ENCODE results near the gene RNU1-2. TPM values are rescaled to one million over a fixed set of nuclear protein-coding genes. Genes with fewer than 3 reads are reported as not detected.
"Not testable (repeated sequence)": the region's sequence is repeated elsewhere in the genome, so short reads cannot be mapped to it uniquely, and the experiment has no call there.

Gene RNU1-2
- polyA plus RNA-seq, 1 donor = 1.9 TPM

DNA sequence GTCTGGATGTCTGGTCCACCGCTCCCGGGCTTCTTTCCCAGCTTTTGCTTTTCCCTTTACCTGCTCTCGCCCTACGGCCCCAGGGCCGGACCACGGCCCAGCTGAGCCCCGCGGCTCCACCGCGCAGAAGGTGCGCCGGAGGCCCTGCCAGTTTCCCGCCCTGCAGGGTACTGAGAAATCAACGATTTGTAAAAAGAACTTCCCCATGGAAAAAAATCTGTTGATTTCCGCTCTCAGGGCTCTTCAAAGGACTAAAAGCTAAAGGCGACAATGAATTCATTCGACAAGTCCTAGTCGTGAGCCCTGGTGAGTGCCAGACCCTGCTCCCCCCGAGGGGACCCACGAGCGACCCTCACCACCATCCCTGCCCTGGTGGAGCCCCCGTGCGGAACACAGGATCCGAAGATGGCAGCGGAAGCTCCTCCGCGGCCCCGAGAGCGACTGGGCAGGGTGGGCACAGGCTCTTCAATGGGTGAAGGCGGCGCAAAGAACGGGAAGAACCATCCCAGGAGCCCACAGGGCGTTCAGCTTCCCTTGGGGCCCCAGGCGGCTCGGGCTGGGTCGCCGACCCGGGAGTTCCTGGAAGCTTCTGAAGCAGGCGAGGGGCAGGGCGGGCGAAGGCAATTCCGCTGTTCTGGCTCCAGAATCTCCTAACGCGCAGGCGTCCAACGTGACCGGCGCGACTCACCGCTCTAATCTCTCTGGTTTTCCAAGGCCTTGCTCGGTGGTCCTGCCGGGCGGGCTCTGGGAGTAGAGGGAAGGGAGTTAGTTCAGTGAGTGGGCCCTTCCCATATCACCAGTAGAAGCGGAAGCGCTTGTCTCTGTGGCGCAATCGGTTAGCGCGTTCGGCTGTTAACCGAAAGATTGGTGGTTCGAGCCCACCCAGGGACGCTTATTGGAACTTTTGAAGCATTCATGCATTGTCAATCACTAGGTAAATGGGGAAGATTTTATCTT lies 6.6 kb upstream of the RNU1-2 start:
- DNase-seq = peak; percentile 90

DNA sequence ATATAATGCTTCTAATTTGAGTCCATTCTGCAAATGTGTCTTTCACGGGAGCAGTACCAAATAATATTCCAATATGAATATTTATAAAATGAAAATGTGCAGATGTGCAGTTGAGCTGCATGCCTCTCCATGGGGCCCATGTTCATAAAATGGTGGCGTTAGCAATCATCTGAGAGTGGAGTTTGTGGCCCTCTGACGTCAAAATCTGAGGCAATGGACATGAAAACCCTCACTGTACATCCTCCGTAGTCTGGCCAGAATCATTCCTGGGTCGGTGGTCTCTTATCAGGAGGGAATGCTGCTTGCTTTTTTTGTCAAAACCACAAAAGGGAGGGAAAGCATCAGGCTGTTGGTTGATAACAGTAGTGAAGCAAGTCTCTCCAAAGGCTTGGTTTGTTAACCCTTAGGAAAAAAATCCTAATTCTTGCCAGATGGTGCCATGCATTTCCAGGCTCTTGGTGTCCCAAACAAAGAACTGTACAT lies 5.2 kb upstream of the RNU1-2 start:
- DNase-seq = not testable (repeated sequence)

DNA sequence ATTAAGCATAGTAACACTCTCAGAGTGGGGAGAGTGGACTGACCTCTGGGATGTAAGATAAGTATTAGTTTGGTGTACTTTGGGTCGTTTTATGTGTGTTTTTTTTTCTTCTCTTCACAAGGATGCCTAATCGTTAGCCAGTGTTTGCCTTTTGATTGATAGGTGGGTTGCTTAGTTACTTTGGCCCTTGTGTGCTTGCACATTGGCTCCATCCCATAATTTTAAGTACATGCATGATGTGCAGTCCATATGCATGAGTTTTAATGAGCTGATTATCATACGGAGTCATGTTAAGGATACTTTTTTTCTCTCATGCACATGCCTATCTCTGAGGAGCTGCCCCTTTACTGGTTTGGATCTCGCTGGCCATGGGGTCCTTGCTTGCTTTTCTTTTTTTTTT lies 4.7 kb upstream of the RNU1-2 start:
- not testable (repeated sequence) for DNase-seq

DNA sequence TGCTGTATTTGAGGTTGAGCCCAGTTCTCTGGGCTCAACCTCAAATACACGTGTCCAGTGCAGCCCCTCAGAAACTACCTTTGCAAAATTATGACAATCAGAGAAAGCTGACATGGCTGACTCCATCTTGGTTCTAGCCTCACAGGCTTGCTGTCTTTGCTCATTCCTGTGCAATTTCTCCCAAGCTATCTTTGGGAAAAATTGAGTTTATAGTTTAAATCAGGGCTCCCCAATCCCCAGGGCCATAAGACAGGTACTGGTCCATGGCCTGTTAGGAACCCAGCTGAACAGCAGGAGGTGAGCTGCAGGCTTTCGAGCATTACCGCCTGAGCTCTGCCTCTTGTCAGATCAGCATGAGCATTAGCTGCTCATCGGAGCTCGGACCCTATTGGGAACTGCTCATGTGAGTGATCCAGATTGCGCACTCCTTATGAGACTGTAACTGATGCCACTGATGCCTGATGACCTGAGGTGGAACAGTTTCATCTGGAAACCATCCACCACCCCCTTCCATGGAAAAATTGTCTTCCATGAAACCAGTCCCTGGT lies 2.7 kb upstream of the RNU1-2 start:
- not testable (repeated sequence) for DNase-seq

DNA sequence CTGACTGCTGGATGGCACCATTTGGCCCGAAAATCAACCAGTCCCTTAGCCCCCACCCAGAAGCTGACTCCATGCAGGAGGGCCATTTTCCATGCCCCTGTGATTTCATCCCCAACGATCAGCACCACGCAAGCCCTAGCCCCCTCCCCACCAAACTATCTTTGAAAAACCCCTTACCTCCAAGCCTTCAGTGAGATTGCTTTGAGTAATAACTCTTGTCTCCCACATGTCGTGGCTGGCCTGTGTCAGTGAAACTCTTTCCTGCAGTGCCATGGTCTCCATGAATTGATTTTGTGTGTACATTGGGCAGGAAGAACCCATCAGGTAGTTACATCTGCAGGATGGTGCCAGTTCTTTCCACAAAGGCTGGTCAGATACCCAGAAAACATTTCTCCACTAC lies 2.0 kb upstream of the RNU1-2 start:
- not testable (repeated sequence) for DNase-seq

DNA sequence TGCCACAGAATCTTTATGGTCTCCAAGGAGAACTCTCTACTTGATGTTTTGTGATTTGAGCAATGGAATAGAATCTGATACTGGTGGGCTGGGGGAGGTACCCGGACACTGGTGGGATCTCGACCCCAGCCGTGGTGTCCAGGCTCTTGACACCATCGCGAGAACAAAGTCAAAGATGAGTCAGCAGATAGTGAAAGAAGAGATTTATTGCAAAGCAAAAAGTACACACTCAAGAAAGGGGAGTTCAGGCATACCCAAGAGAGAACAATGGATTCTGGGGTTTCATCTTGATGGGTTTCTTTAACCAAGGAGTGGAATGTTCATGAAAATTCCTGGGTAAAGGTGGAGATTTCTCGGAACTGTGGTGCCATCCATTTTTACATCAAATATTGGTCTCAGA lies 1.4 kb upstream of the RNU1-2 start:
- not testable (repeated sequence) for DNase-seq

DNA sequence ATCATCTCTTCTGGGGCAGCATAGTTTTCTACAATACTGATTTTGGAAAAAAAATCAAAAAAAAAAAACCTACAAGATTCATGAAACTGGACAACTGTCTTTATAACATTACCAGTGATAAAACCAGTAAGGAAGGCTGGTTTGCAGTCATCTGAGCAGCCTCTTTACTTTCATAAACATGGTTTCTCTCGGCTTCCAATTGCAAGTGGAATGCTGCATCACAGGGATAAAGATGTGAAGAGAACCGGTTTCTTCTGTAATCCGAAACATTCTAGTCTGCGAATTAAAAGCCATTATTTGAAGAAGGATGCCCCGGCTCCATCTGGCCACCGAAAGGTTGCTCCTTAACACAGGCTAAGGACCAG lies 565 bp upstream of the RNU1-2 start:
- DNase-seq = not testable (repeated sequence)

DNA sequence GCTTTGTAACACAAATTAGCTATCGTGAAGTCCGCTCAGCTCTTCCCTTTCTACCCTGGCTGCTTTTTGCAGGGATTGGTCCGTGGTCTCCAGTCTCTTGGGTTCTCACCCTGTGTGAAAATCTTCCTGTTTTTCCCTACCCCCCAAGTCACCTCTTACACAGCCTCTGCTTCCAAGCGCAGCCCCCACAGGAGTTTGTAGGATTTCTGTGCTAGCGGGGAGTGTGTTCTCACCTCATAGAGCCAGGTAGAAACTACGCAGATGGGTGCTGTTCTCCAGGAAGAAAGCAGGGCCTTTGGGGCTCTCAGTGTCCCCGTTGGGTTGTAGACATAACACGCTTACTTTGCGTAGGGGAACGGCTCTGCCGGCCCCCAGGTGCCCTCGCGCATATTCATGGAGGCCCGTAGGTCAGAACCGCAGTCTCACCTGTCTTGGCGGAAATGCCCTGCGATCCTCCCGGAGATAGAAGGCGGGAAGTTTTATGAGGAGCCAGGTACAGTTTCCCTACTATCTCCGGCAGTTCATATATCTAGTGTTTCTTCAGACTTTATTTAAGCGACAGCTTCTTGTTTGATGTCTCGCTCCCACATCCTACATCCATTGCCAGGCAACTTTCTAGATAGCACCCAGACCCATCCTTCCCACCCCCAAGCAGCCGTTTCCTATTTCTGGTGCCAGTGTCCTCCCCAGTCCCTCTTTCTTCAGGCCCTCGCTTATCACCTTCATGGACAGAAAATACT lies 706 bp downstream of the RNU1-2 start:
- not testable (repeated sequence) for DNase-seq

DNA sequence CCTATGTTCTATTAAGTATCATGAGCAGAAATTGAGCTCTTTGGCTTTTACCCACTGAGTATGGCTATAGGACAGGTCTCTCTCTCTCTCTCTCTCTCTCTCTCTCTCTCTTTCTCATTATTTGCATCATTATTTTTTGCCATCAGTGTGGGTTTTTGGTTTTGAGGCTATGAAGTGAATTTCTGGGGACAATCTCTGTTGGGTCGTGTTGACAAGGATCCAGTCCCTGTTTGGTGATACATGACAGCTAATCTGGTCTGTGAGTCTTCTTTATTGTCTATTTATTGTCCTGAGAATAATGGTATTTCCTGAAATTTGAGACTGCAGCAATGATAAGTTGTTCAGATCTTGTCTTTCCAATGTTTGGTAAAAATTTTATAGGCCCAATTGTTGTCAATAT lies 1.9 kb downstream of the RNU1-2 start:
- DNase-seq = not testable (repeated sequence)

DNA sequence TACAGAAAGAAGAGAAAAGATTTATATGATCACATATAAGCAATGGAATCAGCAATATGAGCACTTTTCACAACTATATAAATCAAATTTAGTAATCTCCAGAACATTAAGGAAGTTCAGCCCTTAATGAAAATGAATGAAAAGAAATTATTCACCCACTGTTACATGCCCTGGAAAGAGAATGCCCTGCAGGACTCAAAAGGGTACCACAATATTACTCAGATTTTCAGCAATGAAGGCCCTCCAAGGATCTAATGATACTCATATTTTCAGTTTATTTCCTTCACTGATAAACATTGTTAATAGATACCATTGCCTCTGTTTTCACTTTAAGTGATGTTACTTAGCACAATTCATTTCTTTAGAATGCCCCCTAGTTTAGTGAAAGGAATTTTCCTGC lies 2.5 kb downstream of the RNU1-2 start:
- DNase-seq = not testable (repeated sequence)

DNA sequence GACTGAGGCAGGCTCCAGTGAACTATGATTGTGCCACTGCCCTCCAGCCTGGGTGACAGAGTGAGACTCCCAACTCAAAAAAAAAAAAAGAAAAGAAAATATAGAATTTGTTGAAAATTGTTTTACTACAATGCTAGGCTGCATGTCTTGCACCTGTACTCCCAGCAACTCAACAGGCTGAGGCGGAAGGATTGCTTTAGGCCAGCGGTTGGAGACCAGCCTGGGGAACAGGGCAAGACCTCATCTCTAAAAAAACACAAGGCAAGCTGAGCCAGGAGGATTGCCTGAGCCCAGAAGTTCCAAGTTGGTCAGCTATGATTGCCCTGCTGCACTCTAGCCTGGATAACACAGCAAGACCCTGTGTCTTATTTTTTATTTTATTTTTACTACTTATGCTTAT lies 3.2 kb downstream of the RNU1-2 start:
- not testable (repeated sequence) for DNase-seq

DNA sequence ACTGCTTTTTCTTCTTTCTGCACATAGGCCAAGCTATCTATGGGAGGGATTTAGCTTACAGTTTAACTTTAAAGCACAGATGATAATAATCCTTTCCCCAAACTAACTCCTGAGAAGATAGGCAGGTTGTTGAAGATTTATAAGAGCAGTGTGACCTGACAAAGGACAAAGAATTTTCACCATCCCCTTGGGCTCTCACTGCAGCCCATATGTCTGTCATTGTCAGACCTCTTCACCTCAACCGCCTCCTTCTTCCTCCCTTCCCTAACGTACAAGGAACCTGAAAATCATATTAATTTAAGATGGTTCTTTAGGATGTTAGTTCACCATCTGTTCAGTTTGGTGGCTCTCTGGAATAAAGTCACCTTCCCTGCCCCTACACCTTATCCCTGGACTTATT lies 5.0 kb downstream of the RNU1-2 start:
- DNase-seq = no peak

DNA sequence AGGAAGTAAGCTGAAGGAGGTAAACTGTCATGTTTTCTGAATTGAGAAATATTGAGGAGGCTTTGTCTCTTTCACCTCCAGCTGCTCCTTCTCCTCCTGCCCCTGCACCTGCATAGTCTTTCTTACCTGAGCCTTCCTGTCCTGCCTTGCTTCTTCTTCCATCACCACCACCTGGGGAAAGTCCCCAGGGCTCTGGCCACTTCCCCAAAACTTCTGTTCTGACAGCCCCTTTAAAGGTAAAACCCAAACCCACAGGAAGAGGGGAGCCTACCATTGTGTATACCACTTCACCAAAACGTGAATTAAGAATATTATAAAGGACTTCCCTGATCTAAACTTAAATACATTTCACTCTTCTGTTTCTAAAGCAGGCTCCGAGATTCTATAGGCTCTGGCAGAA lies 5.6 kb downstream of the RNU1-2 start:
- DNase-seq = not testable (repeated sequence)

DNA sequence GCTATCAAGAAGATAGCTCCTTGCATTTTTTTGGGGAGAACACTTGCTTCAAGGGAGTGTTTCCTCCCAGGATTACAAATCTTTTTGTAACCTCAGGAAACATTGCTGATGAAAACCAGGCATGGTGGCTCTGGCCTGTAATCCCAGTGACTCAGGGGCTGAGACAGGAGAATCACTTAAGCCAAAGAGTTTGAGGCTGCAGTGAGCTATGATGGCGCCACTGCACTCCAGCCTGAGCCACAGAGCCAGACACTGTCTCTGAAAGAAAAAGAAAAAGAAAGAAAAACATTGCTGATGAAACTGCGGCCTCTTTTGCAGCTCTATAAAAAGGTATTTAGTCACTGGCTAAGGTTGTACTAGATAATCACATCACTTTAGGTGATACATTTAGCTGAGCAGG lies 7.3 kb downstream of the RNU1-2 start:
- no peak for DNase-seq

DNA sequence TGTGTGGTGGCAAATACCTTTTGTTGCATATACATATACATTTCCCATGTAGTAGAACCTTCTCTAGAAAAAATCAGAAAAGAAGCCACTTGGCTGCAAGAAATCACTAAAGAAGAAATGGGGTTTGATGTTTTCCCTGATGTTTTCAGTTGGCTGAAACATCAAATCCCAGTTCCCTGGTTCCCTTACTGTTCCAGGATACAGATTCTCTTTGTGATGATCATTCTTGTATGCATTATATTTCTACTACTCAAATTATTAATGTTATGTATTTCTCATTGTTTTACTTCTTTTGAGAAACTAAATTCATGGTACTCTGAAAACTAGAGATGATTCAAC lies 7.6 kb downstream of the RNU1-2 start:
- no peak for DNase-seq

DNA sequence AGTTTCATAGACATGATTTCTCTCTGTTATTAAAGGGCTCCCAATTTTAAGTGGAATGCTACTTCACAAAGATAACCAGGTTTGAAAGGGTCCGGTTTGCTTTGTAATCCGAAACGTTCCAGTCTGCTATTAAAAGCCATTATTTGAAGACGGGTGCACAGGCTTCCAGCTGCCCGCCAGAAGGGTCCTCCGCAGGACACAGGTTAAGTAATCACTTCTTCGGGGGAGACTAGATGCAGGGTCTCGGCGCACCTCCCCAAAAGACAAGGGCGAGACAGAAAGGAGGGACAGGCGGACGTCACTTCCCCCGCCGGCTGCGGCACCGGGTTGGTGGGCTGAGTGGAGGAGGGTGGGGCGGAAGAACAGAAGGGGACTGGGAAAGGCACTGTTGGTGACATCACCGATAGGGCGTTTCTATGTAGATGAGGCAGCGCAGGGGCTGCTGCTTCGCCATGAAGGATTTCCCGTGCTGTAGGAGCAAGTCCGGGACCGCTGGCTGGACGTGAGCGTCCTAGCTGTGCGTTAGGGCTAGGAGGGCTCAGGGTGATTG lies 8.9 kb downstream of the RNU1-2 start:
- peak; percentile 100 for DNase-seq

DNA sequence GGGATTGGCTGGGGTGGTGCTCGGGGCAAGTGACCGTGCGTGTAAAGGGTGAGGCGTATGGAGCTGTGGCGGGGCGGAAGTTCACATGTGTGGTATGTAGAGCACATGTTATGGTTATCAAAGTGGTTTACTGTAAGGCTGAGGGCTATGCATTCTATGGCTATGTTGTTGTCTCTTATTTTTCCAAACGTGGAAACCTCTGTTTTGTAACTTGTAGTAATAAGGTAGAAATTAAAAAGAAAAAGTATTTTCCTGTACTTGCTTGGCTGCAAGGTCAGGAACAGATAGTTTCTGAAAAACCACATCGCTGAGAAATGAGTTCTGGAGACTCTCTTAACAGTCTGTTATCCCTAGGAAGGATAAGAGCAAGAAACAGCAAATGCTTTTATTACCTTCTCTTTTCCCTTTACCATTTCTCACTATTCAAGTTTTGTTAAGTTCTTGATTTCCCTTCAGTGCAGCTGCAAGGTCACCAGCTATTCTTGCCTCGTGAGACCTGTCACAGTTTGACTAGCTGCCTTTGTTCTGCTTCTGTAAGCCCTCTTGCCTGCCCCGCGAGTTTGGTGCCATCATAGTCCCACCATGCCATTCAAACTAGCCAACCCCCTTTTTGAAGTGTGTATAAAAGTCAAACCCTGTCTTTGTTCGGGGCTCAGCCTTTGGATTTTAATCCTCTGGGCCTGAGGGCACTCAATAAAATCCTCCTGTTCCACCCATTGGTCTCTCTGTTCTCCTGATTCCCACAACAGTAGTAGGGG lies 9.5 kb downstream of the RNU1-2 start:
- DNase-seq = no peak

DNA sequence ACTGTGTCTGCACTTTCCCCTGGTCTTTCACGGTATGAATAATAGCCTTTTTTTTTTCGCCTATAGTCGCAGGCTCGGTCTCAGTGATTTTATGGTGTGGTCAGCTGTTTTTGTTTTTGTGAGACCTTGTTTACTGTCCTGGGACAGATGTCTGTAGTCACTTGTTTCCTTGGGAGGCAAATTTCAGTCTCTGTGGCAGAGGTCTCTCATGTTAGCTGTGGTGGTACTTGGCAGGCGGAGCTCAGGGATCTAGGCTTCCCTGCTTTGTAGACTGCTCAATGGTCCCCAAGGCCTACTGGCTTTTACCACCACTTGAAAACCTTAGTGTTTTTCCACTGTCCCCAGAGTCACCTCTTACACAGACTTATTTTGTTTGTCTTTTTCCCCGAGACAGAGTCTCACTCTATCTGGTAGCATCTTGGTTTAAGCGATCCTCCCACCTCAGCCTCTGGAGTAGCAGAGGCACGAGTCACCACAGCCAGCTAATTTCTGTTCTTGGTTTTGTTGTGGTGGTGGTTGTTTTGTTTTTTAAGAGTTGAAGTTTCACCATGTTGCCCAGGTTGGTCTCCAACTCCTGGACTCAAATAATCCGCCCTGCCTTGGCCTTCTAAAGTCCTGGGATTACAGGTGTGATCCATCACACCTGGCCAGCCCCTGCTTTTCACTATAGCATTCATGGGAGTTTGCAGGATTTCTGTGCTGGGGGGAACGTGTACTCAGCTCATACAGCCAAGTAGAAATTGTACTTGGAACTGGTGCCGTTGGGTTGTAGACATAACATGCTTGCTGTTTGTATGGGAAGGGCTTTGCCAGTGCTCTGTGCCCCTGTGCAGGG lies 10.3 kb downstream of the RNU1-2 start:
- DNase-seq = no peak

DNA sequence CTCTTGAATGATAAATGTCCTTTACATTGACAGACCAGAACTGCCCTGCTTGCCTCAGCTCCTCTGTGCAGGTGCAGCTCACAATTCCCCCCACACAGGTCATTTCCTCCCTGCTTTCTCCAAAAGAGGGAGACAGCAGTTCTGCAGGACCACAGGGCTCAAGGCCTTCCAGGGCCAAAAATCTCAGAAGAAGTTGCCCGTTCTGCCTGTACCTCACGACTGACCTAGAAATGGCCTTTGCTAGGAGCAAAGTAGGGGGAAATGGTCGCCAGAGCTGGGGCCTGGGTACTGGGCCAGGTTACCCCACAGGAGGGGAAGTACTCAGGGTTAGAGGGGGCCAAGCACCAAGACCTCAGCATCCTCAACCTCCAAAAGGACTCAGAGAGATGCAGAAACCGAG lies 11.1 kb downstream of the RNU1-2 start:
- DNase-seq = no peak

DNA sequence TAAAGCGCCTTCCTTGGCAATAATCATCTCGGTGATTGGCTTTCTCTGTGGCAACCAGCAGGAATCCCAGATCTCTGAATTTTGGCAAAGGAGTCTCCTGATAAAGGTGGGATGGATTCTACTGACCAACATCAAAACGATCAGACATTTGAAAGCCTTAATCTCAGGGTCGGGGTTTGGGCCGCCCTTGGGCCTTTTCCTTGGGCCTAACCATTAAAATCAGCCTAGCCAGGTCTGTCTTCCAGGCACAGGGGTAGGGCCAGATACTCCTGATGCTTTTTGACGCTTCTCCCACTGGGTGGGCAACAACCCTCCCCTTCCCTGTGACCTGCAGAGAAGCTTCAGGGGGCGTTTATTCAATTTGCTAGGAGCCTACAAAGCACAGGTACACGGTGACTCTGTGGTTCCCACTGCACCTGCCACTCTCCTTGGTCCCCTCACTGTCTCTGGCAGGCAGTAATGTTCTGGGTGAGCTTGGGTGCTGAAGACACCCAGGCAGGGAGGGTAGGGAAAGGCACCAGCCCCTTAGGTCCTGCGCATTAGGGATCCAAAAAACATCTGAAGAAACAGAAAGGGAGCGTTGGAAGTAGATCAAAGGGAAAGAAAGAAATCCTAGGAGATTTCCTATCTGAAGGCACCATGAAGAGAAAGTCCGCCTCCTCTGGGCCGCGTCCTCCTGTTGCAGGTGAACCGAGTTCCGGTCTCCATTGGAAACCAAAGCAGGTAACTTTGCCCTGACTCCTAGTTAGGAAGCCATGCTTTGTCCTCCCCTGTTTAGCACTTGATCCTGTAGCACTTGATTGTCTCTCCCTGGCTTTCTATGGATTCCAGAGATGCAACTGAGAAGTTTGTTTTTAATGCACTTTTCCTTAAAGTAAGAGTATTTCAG lies 12.3 kb downstream of the RNU1-2 start:
- DNase-seq = no peak
